ENCODE data around the gene FST.

DNA sequence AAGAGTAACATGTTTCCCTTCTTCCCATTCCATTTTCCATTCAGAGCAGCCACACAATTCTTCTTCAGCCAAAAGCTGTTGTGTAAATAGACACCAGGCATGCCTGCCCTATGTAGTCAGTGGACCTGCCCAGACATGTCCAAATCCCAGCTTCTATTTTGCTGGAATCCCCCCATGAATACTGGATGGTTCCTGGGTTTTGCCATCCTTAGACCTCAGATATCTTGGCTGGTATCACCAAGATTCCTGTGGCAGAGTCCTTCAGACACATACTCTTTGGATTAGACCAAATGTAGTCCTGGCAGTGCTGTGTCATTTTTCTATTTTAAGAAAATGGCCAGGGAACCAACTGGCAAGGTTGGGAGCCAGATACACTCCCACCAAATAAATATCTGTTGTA lies 10.3 kb downstream of the FST start:
- TF ChIP-seq, protein P1, sequence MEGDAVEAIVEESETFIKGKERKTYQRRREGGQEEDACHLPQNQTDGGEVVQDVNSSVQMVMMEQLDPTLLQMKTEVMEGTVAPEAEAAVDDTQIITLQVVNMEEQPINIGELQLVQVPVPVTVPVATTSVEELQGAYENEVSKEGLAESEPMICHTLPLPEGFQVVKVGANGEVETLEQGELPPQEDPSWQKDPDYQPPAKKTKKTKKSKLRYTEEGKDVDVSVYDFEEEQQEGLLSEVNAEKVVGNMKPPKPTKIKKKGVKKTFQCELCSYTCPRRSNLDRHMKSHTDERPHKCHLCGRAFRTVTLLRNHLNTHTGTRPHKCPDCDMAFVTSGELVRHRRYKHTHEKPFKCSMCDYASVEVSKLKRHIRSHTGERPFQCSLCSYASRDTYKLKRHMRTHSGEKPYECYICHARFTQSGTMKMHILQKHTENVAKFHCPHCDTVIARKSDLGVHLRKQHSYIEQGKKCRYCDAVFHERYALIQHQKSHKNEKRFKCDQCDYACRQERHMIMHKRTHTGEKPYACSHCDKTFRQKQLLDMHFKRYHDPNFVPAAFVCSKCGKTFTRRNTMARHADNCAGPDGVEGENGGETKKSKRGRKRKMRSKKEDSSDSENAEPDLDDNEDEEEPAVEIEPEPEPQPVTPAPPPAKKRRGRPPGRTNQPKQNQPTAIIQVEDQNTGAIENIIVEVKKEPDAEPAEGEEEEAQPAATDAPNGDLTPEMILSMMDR (IDR thresholded peaks at IDR 0.05): no peak
- TF ChIP-seq EP300 (IDR thresholded peaks at IDR 0.05): no peak
